Vagina (tissue), 2 donors: ENCODE measurements around the gene RAB11FIP4.

Experiments
- CTCF ChIP-seq, 3 experiments: fragments of 450-650 bp in 2 of 3; fragments of 200-600 bp in 1 of 3; sonication (generic) in 1 of 3; IDR thresholded peaks; one replicate each; pipeline ENCODE4 v1.5.1; 2017 to 2019; ENCODE audit warnings: antibody characterized with exemption in 3 of 3, mild to moderate bottlenecking in 2 of 3, moderate library complexity in 2 of 3
- POLR2A ChIP-seq, 2 donors: fragments of 450-650 bp; IDR thresholded peaks; one replicate each; pipeline ENCODE4 v1.6.1; 2017; ENCODE audit warnings: antibody characterized with exemption in 2 of 2, mild to moderate bottlenecking in 2 of 2, moderate library complexity in 2 of 2
- POLR2AphosphoS5 ChIP-seq, 2 donors: sonication (generic); formaldehyde crosslinking; IDR thresholded peaks; one replicate each; pipeline ENCODE4 v1.9.0; 2017; ENCODE audit warnings: antibody characterized with exemption in 2 of 2, mild to moderate bottlenecking in 2 of 2, low read depth in 1 of 2; ENCODE audit not compliant: insufficient read depth in 1 of 2

- TF ChIP-seq CTCF (IDR thresholded peaks at IDR 0.05) (no peak), POLR2AphosphoS5 (IDR thresholded peaks at IDR 0.05; ENCODE audit: insufficient read depth in 1 of 2, low read depth in 1 of 2) (no peak), POLR2A (IDR thresholded peaks at IDR 0.05) (no peak)
These were observed 35.5 kb upstream of the RAB11FIP4 start for GRCh38 chr17:31355935-31356334.
